ENCODE results near the gene TSPAN7.

The TSPAN7 gene

DNA sequence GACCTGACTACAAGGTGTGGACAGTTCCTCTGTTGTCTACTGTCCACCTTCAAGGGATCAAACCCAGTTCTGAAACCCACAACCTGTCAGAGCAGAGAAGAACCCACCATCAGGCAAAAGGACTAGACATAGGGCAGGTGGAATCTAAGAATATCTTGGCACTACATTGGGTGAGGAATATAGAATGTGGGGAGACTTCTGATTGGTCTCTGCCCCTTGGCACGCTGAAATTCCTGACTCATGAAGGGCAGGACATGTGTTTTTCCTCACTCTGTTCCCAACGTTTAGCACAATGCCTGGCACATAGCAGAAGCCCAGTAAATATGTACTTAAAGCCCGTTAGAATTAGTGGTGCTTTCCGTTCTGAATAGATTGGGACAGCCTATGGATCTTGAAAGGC, 59.3 kb downstream of the TSPAN7 start:
- TF ChIP-seq TAF1 (IDR thresholded peaks at IDR 0.05; ENCODE audit: borderline replicate concordance, insufficient read depth, low read length) (no peak), FOXP2 (optimal IDR thresholded peaks at IDR 0.05; ENCODE audit: borderline replicate concordance, extremely low read depth, extremely low read length, insufficient read depth) (no peak), REST (IDR thresholded peaks at IDR 0.05; ENCODE audit: insufficient read depth in 1 of 2, low read depth in 2 of 2, low read length in 2 of 2) (no peak), SIN3A (IDR thresholded peaks at IDR 0.05; ENCODE audit: borderline replicate concordance, insufficient read depth, low read length) (no peak), POLR2AphosphoS5 (IDR thresholded peaks at IDR 0.05; ENCODE audit: low read depth, low read length) (no peak)

- no peak for TF ChIP-seq POLR2AphosphoS5 (IDR thresholded peaks at IDR 0.05; ENCODE audit: low read depth, low read length)
- TF ChIP-seq SIN3A (IDR thresholded peaks at IDR 0.05; ENCODE audit: borderline replicate concordance, insufficient read depth, low read length), result no peak
- no peak for TF ChIP-seq TAF1 (IDR thresholded peaks at IDR 0.05; ENCODE audit: borderline replicate concordance, insufficient read depth, low read length)
- no peak for TF ChIP-seq FOXP2 (optimal IDR thresholded peaks at IDR 0.05; ENCODE audit: borderline replicate concordance, extremely low read depth, extremely low read length, insufficient read depth)
- no peak for TF ChIP-seq REST (IDR thresholded peaks at IDR 0.05; ENCODE audit: insufficient read depth in 1 of 2, low read depth in 2 of 2, low read length in 2 of 2)
These were observed 65.0 kb downstream of the TSPAN7 start for GRCh38 chrX:38626296-38626695.

DNA sequence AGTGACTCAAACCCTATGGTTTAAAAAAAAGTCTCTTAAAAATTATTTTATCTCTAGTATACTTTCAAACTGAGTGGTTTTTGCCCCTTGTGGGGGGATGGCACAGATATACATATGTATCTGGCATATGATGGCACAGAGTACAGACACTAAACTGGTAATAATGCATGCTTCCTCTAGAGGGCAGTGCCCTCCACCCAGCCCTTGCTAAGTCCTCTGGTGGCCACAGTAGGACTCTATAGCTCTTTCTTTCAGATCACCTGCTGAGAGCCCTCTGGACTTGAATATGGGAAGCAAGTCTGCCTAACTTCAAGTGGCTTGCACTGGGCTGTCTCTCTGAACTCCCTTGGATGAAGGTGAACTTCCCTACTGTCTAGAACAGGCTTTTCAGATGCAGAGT, 66.3 kb downstream of the TSPAN7 start:
- no peak for TF ChIP-seq REST (IDR thresholded peaks at IDR 0.05; ENCODE audit: insufficient read depth in 1 of 2, low read depth in 2 of 2, low read length in 2 of 2)
- TF ChIP-seq FOXP2 (optimal IDR thresholded peaks at IDR 0.05; ENCODE audit: borderline replicate concordance, extremely low read depth, extremely low read length, insufficient read depth), result no peak
- TF ChIP-seq TAF1 (IDR thresholded peaks at IDR 0.05; ENCODE audit: borderline replicate concordance, insufficient read depth, low read length), result no peak
- TF ChIP-seq POLR2AphosphoS5 (IDR thresholded peaks at IDR 0.05; ENCODE audit: low read depth, low read length), result no peak

DNA sequence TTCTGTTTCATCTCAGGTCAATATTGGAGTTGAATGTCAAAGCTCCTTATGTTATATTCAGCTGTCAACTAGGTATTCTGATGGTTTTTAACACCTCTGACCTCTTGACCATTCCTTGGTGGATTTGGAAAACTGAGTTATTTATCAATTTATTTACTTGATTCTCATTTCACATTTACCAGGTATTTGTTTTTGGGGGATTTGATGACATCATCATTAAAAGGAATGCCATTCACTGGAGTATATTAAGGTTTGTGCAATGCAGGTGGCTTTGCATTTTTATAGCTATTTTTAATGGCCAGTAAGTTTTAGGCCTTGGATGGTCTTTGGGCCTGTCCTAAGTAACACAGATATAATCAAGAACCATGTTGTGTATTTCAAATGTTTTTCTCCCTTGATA, 67.2 kb downstream of the TSPAN7 start:
- no peak for TF ChIP-seq POLR2AphosphoS5 (IDR thresholded peaks at IDR 0.05; ENCODE audit: low read depth, low read length)
- TF ChIP-seq TAF1 (IDR thresholded peaks at IDR 0.05; ENCODE audit: borderline replicate concordance, insufficient read depth, low read length), result no peak
- no peak for TF ChIP-seq FOXP2 (optimal IDR thresholded peaks at IDR 0.05; ENCODE audit: borderline replicate concordance, extremely low read depth, extremely low read length, insufficient read depth)
- no peak for TF ChIP-seq REST (IDR thresholded peaks at IDR 0.05; ENCODE audit: insufficient read depth in 1 of 2, low read depth in 2 of 2, low read length in 2 of 2)
- no peak for TF ChIP-seq SIN3A (IDR thresholded peaks at IDR 0.05; ENCODE audit: borderline replicate concordance, insufficient read depth, low read length)

DNA sequence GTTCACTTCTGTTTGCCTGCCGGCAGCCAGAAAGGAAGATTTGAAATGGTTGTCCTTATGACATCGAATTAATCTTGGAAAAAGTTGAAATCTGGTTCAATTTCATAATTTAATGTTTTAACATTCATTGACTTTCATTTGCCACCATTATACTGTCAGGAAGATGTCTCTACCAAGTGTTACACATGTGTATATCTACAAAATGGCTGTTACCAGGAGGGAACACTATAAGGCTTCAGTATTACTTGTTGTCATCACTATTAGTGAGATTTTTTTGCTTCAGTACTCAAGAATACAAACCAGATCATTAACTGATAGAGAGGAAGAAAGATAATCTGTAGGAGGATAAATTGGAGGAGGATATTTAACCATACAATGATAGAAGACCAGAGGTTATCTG, 71.2 kb downstream of the TSPAN7 start:
- TF ChIP-seq POLR2AphosphoS5 (IDR thresholded peaks at IDR 0.05; ENCODE audit: low read depth, low read length) (no peak), REST (IDR thresholded peaks at IDR 0.05; ENCODE audit: insufficient read depth in 1 of 2, low read depth in 2 of 2, low read length in 2 of 2) (no peak), SIN3A (IDR thresholded peaks at IDR 0.05; ENCODE audit: borderline replicate concordance, insufficient read depth, low read length) (no peak), FOXP2 (optimal IDR thresholded peaks at IDR 0.05; ENCODE audit: borderline replicate concordance, extremely low read depth, extremely low read length, insufficient read depth) (no peak), TAF1 (IDR thresholded peaks at IDR 0.05; ENCODE audit: borderline replicate concordance, insufficient read depth, low read length) (no peak)

All from PFSK-1 (cell line).